AG04449 (cell line): ENCODE measurements around the gene DPM1.

Experiments
- CTCF ChIA-PET: fragments of 350-600 bp; formaldehyde crosslinking; extraction: SDS; loops from one replicate; lab custom pipeline; 2021; ENCODE audit warnings: antibody characterized with exemption; lab: Yijun Ruan, JAX
- POLR2A ChIA-PET: fragments of 400-600, 350-600 bp; formaldehyde crosslinking; extraction: SDS; loops from one replicate; lab custom pipeline; 2020; ENCODE audit warnings: antibody characterized with exemption, inconsistent platforms; lab: Yijun Ruan, JAX
- DNase-seq: peaks from one replicate; pipeline ENCODE4 v3.0.0-alpha.2; 2010; ENCODE audit warnings: low read depth, low spot score
- H3K4me3 ChIP-seq: 2 replicates; pipeline ENCODE4 v1.5.1; 2011; ENCODE audit warnings: low read depth, mild to moderate bottlenecking, control low read depth, low read length
- CTCF ChIP-seq: IDR thresholded peaks from one replicate; pipeline ENCODE4 v1.5.1; 2011; ENCODE audit warnings: mild to moderate bottlenecking, moderate library complexity, low read length, control low read depth, inconsistent platforms; ENCODE audit not compliant: insufficient read depth; ENCODE audit errors: missing control alignments

The DPM1 gene

GRCh38 chr20:50892394-50892793 lies 65.9 kb downstream of the DPM1 start:
- CTCF ChIA-PET = interaction anchor here (0.7 to 2.6 kb wide), 3 partner anchors 27 to 98 kb away, joined by 3 to 12 read pairs (median 7); partner anchors contain the start of gene BCAS4
- POLR2A ChIA-PET = no interaction called here
- TF ChIP-seq CTCF = no peak
- H3K4me3 ChIP-seq = no peak overlapping the region
- DNase-seq = no peak

DNA sequence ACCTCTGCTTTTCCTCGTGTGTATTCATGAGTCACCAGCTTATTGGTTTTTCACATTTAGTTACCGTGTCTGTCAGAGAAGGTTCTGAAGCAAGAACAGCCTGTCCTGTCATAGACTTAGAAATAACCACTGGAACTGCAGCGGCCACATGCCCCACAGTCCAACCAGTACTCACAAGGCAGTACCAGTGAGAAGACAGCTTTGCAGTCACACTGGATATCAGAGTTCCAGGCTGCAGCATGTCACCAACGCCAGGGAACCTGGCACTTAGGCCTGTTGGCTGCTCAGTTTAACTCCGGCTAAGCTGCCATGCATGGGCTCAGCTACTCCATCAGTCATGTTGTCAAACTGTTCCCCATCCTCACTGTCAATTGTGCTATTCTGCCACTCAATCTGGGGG lies 67.2 kb downstream of the DPM1 start:
- no peak for TF ChIP-seq CTCF
- no peak overlapping the region for H3K4me3 ChIP-seq
- no peak for DNase-seq
- ChIA-PET POLR2A (interaction anchor here (0.7 kb wide), 1 partner anchor 40 kb away, joined by 3 read pairs; the partner anchor contains the start of gene ADNP), CTCF (interaction anchor here (1.4 to 2.6 kb wide), 4 partner anchors 9 to 100 kb away, joined by 3 to 12 read pairs (median 6); partner anchors contain the start of gene BCAS4)

GRCh38 chr20:50887576-50887975 lies 70.8 kb downstream of the DPM1 start:
- CTCF ChIA-PET = interaction anchor here (1.9 kb wide), 1 partner anchor 97 kb away, joined by 5 read pairs; no protein-coding TSS in a partner anchor
- DNase-seq = no peak
- no peak overlapping the region for H3K4me3 ChIP-seq
- POLR2A ChIA-PET = no interaction called here
- no peak for TF ChIP-seq CTCF

GRCh38 chr20:50886184-50886790 lies 72.0 kb downstream of the DPM1 start:
- no peak overlapping the region for H3K4me3 ChIP-seq
- TF ChIP-seq CTCF = no peak
- ChIA-PET CTCF (no interaction called here), POLR2A (no interaction called here)
- no peak for DNase-seq

- no peak for DNase-seq
- no peak overlapping the region for H3K4me3 ChIP-seq
- ChIA-PET POLR2A (no interaction called here), CTCF (interaction anchor here (1.7 kb wide), 1 partner anchor 91 kb away, joined by 6 read pairs; the partner anchor contains the start of gene BCAS4)
- no peak for TF ChIP-seq CTCF
Measured at GRCh38 chr20:50885781-50886180, 72.6 kb downstream of the DPM1 start.

DNA sequence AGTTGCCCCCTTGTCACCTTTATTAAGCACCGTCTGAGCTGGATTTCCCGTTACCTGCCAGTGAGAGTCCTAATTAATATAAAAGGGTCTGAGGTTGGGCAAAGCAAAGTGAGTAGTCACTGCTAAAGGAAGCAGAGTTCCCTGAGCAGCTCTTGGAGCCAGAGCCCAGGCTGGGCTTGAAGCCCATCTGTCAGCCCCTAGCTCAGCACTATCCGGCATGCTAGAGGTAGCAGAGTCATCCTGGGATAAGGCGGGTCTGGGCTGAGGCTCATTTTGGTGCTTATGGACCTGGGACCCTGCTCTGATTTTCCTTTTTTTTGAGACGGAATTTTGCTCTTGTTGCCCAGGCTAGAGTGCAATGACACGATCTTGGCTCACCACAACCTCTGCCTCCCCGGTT lies 73.3 kb downstream of the DPM1 start:
- H3K4me3 ChIP-seq = no peak overlapping the region
- no peak for TF ChIP-seq CTCF
- POLR2A ChIA-PET = no interaction called here
- DNase-seq = no peak
- CTCF ChIA-PET = interaction anchor here (1.7 kb wide), 1 partner anchor 90 kb away, joined by 6 read pairs; the partner anchor contains the start of gene BCAS4
